Pancreas (tissue), 10 donors: ENCODE results near the gene NRSN1. TPM values are rescaled to one million over a fixed set of nuclear protein-coding genes. Genes with fewer than 3 reads are reported as not detected.

Experiments used
- ATAC-seq, 4 donors: fragments of 200-7000 bp; cut with Tn5 transposase; one replicate each; pipeline versions ENCODE4 v1.8.0 to v1.9.1; 2020; ENCODE audit warnings: mild to moderate bottlenecking in 4 of 4, moderate library complexity in 4 of 4
- DNase-seq, 6 donors: peaks; one replicate each; pipeline ENCODE4 v3.0.0-alpha.2; 2020
- FAIRE-seq: peaks from 2 replicates; lab custom pipeline; 2012; peaks lifted over from hg19 to GRCh38; lab: Jason Lieb, UNC
- H3K27ac ChIP-seq, 4 donors: fragments of 200-600 bp; sonication (generic); 1 replicate in 3 of 4; 2 replicates in 1 of 4; pipeline versions ENCODE4 v1.5.0 to v1.8.0; 2020
- H3K27me3 ChIP-seq, 4 donors: fragments of 200-600 bp; one replicate each; pipeline ENCODE4 v1.8.0; 2021
- H3K36me3 ChIP-seq, 3 donors: fragments of 200-600 bp; sonication (generic) in 1 of 3; one replicate each; pipeline versions ENCODE4 v1.5.0 to v1.8.0; 2020 to 2021
- H3K4me1 ChIP-seq, 3 donors: fragments of 200-600 bp; one replicate each; pipeline ENCODE4 v1.8.0; 2021
- H3K4me3 ChIP-seq, 4 donors: fragments of 200-600 bp; sonication (generic) in 2 of 4; one replicate each; pipeline versions ENCODE4 v1.5.0 to v1.8.0; 2020 to 2021
- H3K9me3 ChIP-seq, 4 donors: fragments of 200-600 bp; one replicate each; pipeline ENCODE4 v1.8.0; 2021
- CTCF ChIP-seq, 4 donors: fragments of 200-600 bp; sonication (generic) in 3 of 4; IDR thresholded peaks; one replicate each; pipeline versions ENCODE4 v1.5.0 to v1.8.0; 2021; ENCODE audit warnings: antibody characterized with exemption in 4 of 4
- WGBS, 2 donors: extraction: QIAGEN DNeasy Blood & Tissue Kit; methylation state at CpG; one replicate each; pipeline ENCODE4 v1.1.7; 2013; 5-methylcytosine and 5-hydroxymethylcytosine counted together
- intact Hi-C, 3 donors: fragments of 100-400 bp; cut with DNase I; formaldehyde crosslinking; loops; one replicate each; pipeline versions ENCODE4 v1.11.1 to v1.14.2; 2022
- polyA plus RNA-seq, 2 donors: library from polyadenylated mRNA; stranded (reverse); fragments of 200-250 nt; gene quantifications; one replicate each; pipeline ENCODE4 v1.2.3, GENCODE V29; 2013
- total RNA-seq, 6 donors: library from RNA; stranded (reverse); fragmentation: NEBNext Ultra II Directional in 4 of 6; extraction: Animal tissue kit (Norgen Biotek cat#: 25700) in 4 of 6; gene quantifications; one replicate each; pipeline versions ENCODE4 v1.2.1 to v1.2.4, GENCODE V29; 2021 to 2023
- donor health status: healthy with polysubstance abuse.
- donor health status: DM: no; HTN: no; CAD: no; lungs with moderate emphysema.
- donor health status: DM: no; HTN: no; CAD: no.
- donor health status: control.
- donor health status: control.
- donor health status: Bipolar disorder and iron deficiency.
- donor health status: DM: yes; HTN: yes; CAD: no.
- donor health status: DM: no; HTN: no; CAD: no.
- donor health status: DM: no; HTN: no; CAD: no.
- donor health status: DM: yes; HTN: yes; CAD: no.

Gene NRSN1
- total and polyA plus RNA-seq, 8 donors, result 0.12 to 1.2 (median 0.28) TPM; not detected in 1

DNA sequence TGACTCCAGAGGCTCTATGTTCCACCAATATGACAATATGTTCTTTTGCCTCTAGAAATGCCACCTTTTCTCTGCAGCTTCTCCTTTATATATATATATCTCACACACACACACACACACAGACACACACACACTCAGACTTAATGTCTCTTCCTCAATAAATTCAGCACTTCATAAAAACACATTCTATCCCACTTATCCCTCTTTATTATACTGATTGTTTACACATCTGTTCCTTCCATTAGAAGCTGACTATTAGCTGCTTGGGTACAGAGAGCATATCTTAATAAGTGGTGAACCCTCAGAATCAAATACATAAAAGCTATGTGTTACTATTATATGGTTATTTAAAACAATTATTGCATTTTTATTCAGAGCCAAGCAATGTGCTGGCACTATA is 23.3 kb downstream of the NRSN1 start:
- intact Hi-C loops, result no loop called here
- FAIRE-seq, result no peak
- no peak for ATAC-seq
- H3K4me3 ChIP-seq, result no peak overlapping the region
- no peak for DNase-seq
- H3K4me1 ChIP-seq, result no peaks in the 10 kb centered on the region
- no peak overlapping the region for H3K27ac ChIP-seq
- TF ChIP-seq CTCF (IDR thresholded peaks at IDR 0.05), result no peak
- H3K9me3 ChIP-seq, result no peaks in the 10 kb centered on the region
- H3K36me3 ChIP-seq, result no peaks in the 10 kb centered on the region
- no peaks in the 10 kb centered on the region for H3K27me3 ChIP-seq

DNA sequence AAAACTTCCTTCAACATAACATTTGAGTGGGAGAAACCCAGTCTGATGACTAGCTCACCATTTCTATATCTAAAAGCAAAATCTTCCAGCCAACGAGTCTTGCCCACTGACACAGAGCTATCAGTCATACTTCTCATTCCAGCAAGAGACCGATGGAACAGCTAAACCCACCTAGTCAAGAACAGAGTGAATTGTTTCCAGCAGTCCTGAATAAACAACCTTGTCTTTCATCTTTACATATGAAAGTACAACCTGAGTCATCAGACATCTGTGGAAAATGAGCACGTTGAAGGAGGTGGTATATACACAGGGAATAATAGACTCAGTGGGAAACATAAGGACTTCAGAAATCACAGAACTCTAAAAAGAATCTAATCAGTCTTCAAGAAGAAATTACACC is 23.8 kb downstream of the NRSN1 start:
- no peaks in the 10 kb centered on the region for H3K4me1 ChIP-seq
- DNase-seq, result no peak
- no peak overlapping the region for H3K27ac ChIP-seq
- 37 to 38% methylated on average over 3 of the region's 3 CpGs for WGBS, 2 donors
- no peak for ATAC-seq
- TF ChIP-seq CTCF (IDR thresholded peaks at IDR 0.05), result no peak
- H3K36me3 ChIP-seq, result no peaks in the 10 kb centered on the region
- H3K27me3 ChIP-seq, result no peaks in the 10 kb centered on the region
- intact Hi-C loops, result no loop called here
- no peak overlapping the region for H3K4me3 ChIP-seq
- no peak for FAIRE-seq
- H3K9me3 ChIP-seq, result no peaks in the 10 kb centered on the region

GRCh38 chr6:24152014-24152413 is 26.0 kb downstream of the NRSN1 start:
- intact Hi-C loops, result no loop called here
- Histone ChIP-seq H3K36me3 (no peaks in the 10 kb centered on the region), H3K4me1 (no peaks in the 10 kb centered on the region), H3K9me3 (no peaks in the 10 kb centered on the region), H3K4me3 (no peak overlapping the region), H3K27me3 (no peaks in the 10 kb centered on the region), H3K27ac (no peak overlapping the region)
- 75 to 83% methylated on average over 1 of the region's 1 CpG for WGBS, 2 donors
- DNase-seq (no peak), FAIRE-seq (no peak), ATAC-seq (no peak)
- TF ChIP-seq CTCF (IDR thresholded peaks at IDR 0.05), result no peak

DNA sequence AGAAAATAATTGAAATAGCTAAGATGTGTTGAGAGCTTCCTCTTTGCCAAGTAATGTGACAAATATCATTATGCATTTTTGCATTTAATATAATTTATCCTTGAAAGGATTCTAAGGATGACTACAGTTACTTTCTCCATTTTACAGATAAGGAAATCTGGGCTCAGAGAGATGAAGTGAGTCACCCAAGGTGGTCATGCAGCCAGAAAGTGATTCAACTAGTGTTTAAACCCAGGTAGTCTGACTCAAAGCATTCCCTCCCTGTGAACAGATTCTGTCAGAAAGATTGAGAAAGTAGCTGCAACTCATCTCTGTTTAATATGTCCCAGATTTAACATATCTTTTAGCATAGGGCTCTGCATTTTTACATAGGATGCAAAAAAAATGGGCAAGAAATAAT is 28.1 kb downstream of the NRSN1 start:
- H3K4me3 ChIP-seq, result no peak overlapping the region
- intact Hi-C loops, result no loop called here
- no peak for ATAC-seq
- H3K36me3 ChIP-seq, result no peaks in the 10 kb centered on the region
- DNase-seq, result no peak
- no peak for FAIRE-seq
- no peaks in the 10 kb centered on the region for H3K4me1 ChIP-seq
- H3K9me3 ChIP-seq, result no peaks in the 10 kb centered on the region
- H3K27me3 ChIP-seq, result no peaks in the 10 kb centered on the region
- TF ChIP-seq CTCF (IDR thresholded peaks at IDR 0.05), result no peak
- no peak overlapping the region for H3K27ac ChIP-seq

- 6 to 23% methylated on average over 1 of the region's 1 CpG for WGBS, 2 donors
- H3K9me3 ChIP-seq, result no peaks in the 10 kb centered on the region
- DNase-seq (no peak), ATAC-seq (no peak), FAIRE-seq (no peak)
- no peak for TF ChIP-seq CTCF (IDR thresholded peaks at IDR 0.05)
- intact Hi-C loops, result no loop called here
- no peak overlapping the region for H3K27ac ChIP-seq
- H3K4me3 ChIP-seq, result no peak overlapping the region
- no peaks in the 10 kb centered on the region for H3K27me3 ChIP-seq
- no peaks in the 10 kb centered on the region for H3K36me3 ChIP-seq
- H3K4me1 ChIP-seq, result no peaks in the 10 kb centered on the region
Measured at GRCh38 chr6:24157886-24158285, 31.9 kb downstream of the NRSN1 start.
